HG03045 (cell line): ENCODE data around the gene GPNMB.
"Not testable (repeated sequence)": the region's sequence is repeated elsewhere in the genome, so short reads cannot be mapped to it uniquely, and the experiment has no call there.

ENCODE experiments used
- ATAC-seq: cut with Tn5 transposase; IDR thresholded peaks from one replicate; pipeline ENCODE4 v1.9.1; 2021; ENCODE audit warnings: mild to moderate bottlenecking, moderate library complexity; ENCODE audit not compliant: unreplicated experiment

GPNMB gene

DNA sequence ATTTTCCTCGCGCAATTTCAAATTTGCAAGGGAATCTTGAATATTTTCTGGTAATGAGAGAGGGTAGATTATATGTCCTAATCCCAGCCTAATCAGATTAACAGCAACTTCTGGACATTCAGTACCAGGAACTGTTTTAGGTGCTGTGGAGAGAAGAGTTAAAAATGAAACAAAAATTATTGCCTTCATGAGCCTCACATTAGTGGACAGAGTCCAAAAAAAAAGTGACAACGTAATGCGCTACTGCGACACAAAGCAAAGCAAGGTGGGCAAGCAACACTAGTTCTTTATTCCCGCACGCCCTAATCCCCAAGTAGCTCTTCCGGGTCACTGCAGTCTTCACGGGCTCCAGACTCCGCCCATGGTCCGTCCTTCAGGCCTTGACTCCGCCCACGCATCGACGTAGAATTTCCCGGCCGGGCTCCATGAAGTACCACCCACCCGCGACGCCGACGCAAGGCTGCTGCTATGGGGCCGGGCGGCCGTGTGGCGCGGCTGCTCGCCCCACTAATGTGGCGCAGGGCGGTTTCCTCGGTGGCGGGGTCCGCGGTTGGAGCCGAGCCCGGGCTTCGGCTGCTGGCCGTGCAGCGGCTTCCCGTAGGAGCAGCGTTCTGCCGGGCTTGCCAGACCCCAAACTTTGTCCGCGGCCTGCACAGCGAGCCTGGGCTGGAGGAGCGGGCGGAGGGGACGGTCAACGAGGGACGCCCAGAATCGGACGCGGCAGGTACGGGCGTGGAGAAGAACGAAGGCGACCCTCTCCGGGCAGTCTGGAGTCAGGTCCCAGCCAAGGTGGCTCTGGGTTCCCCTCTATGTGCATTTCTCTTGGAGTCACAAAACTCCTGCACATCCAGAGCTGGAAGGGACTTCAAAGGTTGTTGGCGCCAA is 52.6 kb downstream of the GPNMB start, which contains the start of gene MALSU1:
TSS of gene MALSU1 (plus strand) at position 455 of the 885 bp plus-strand sequence. CDS start at position 469, 14 bp downstream.
- peak; percentile 99 for ATAC-seq

DNA sequence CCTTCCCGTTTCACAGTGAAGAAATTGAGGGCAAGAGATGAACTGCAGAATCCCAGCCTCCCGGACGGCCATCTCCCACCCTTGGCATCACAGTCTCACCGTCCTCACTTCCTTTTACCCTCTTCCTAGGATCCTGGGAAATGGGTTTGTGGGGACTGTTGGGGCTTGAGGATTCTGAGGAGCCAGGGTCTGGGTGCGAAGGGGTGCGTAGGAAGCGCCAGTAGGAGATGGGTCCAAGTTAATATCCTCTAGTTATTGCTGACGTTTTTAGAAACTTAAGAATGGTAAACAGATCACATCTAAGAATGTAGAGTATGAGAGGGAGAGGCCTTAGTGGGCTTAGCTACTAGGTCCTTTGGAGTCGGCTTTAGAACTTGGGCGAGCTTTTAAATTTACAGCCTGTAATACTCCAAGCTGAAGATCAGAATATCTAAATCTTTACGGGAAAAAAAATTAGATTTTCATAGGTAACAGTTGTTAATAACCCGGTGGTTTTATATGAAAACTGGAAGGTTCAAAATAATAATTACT is 53.3 kb downstream of the GPNMB start:
- no peak for ATAC-seq

DNA sequence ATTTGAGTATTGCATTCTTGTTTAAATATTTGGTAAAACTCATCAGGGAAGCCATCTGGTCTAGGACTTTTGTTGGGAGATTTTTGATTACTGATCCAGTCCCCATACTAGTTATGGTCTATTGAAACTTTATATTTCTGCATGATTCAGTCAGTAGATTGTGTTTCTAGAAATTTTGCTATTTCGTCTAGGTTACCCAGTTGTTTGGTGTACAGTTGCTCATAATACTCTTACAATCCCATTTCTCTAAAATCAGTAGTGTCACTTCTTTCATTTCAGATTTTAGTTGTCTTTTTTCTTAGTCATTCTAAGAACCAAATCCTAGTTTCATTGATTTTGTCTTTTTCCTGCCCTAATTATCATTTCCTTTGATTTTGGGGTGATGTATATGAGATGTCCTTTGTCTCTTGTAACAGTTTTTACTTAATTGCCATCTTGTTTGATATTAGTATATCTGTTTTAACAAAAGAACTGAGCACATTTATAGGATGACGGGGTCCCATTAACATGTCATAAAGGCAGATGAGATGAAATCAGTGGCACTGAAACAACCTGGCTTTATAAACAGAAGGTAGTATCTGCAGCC is 60.5 kb downstream of the GPNMB start:
- no peak for ATAC-seq

DNA sequence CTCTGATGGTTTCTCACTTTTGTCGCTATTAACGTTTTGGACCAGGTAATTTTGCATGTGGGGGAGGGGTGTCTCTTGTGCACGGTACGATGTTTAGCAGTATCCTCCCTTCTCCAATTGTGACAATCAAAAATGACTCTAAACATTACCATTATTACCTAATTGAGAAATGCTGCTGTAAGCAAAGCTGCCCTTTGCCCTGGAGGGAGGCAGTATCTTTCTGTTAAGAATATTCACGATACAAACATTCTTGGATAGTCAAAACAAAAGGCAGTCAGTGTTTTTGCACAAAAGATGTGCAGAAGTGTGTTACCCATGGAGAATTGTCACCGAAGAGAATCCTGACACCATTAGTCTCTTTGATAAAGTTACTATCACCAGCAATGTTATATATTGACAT is 62.2 kb downstream of the GPNMB start:
- no peak for ATAC-seq

DNA sequence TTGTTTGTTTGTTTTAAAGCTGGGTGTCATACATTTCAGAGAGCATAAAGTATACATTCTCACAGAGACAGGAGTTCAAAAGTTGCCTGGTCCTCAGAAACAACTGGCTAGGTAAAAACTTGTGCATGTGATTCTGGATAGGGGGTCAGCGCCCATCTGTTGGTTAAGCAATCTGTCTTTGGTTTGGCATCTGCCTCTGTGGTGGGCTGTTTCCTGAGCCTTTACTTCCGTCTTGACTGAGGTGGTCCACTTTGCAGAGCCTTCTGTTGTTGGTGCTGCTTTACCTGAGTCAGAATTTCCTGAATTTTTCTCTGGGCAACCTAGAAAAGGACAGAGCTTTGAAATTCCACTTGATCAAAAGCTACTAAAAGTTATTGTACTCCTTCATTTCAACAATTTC is 65.6 kb downstream of the GPNMB start:
- ATAC-seq, result not testable (repeated sequence)

DNA sequence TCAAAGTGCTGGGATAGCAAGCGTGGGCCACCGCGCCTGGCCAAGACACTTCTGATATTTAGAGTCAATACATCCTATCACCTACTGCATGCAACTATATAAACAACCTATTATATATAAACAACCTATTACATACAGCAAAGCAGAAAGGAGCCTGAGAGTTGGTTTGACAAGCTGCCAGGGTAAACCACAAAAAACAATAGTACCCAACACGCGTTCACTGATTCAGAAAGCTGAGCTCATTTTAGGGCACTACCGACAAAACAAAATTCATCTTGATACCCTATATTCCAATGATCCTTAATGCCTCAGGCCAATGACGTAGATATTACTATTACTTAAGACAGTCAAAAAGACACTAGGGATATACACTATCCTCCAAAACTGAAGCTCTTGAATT is 68.8 kb downstream of the GPNMB start:
- ATAC-seq, result no peak
